GM18909 (cell line): ENCODE data around the gene USP37.
"Not testable (repeated sequence)": the region's sequence is repeated elsewhere in the genome, so short reads cannot be mapped to it uniquely, and the experiment has no call there.

Experiments
- ATAC-seq: cut with Tn5 transposase; IDR thresholded peaks from one replicate; pipeline ENCODE4 v1.9.1; 2021; ENCODE audit warnings: mild to moderate bottlenecking; ENCODE audit not compliant: unreplicated experiment, poor library complexity

The USP37 gene

GRCh38 chr2:218555527-218555926, 12.6 kb downstream of the USP37 start:
- ATAC-seq = no peak

GRCh38 chr2:218554225-218554624, 13.9 kb downstream of the USP37 start:
- ATAC-seq = not testable (repeated sequence)

- ATAC-seq = no peak
Measured at GRCh38 chr2:218547978-218548377, 20.2 kb downstream of the USP37 start.

GRCh38 chr2:218547511-218547910, 20.6 kb downstream of the USP37 start:
- ATAC-seq = no peak

- no peak for ATAC-seq
Measured at GRCh38 chr2:218546012-218546411, 22.1 kb downstream of the USP37 start.

GRCh38 chr2:218540015-218540414, 28.1 kb downstream of the USP37 start:
- ATAC-seq = no peak

GRCh38 chr2:218536804-218537494, 31.2 kb downstream of the USP37 start:
- ATAC-seq = no peak

GRCh38 chr2:218529990-218530389, 38.2 kb downstream of the USP37 start:
- ATAC-seq = no peak

GRCh38 chr2:218528409-218528808, 39.7 kb downstream of the USP37 start:
- ATAC-seq = not testable (repeated sequence)

- no peak for ATAC-seq
Measured at GRCh38 chr2:218523651-218524050, 44.5 kb downstream of the USP37 start.

- no peak for ATAC-seq
Measured at GRCh38 chr2:218518876-218519275, 49.3 kb downstream of the USP37 start.

GRCh38 chr2:218517434-218518206, 50.5 kb downstream of the USP37 start:
- ATAC-seq = peak; percentile 68

- ATAC-seq = no peak
Measured at GRCh38 chr2:218516614-218517013, 51.5 kb downstream of the USP37 start.

- ATAC-seq = no peak
Measured at GRCh38 chr2:218513676-218514075, 54.5 kb downstream of the USP37 start.

GRCh38 chr2:218508299-218508698, 59.9 kb downstream of the USP37 start:
- ATAC-seq = peak; percentile 51

- no peak for ATAC-seq
Measured at GRCh38 chr2:218505754-218506371, 62.3 kb downstream of the USP37 start.

- ATAC-seq = no peak
Measured at GRCh38 chr2:218501665-218502064, 66.5 kb downstream of the USP37 start.

GRCh38 chr2:218500501-218501060, 67.6 kb downstream of the USP37 start:
- no peak for ATAC-seq

- no peak for ATAC-seq
Measured at GRCh38 chr2:218485986-218486667, 82.0 kb downstream of the USP37 start.

- no peak for ATAC-seq
Measured at GRCh38 chr2:218482651-218483050, 85.5 kb downstream of the USP37 start.
